ENCODE results near the gene TBC1D17. TPM values are rescaled to one million over a fixed set of nuclear protein-coding genes. Genes with fewer than 3 reads are reported as not detected.

Gene TBC1D17
- 10.6 and 14.2 TPM in 2 replicates for total RNA-seq

GRCh38 chr19:49877020-49877878 lies at the start of gene TBC1D17, which contains the start of gene AKT1S1:
TSS of gene TBC1D17 (plus strand) at chr19:49877702. CDS start at chr19:49877724, 22 bp downstream.
TSS of gene AKT1S1 (minus strand) at chr19:49877355. CDS start at chr19:49873295, 4,060 bp downstream.

GRCh38 chr19:49850487-49851342 lies 26.8 kb upstream of the TBC1D17 start, which contains the start of gene PTOV1:
TSS of gene PTOV1 (plus strand) at chr19:49851159.

GRCh38 chr19:49866933-49867782 lies 10.3 kb upstream of the TBC1D17 start, which contains the start of gene PNKP:
TSS of gene PNKP (minus strand) at chr19:49867576. CDS start at chr19:49867204, 372 bp downstream.

GRCh38 chr19:49896863-49897621 lies 19.5 kb downstream of the TBC1D17 start, which contains the start of gene IL4I1:
TSS of gene IL4I1 (minus strand) at chr19:49896887. CDS start at chr19:49896160, 727 bp downstream.

GRCh38 chr19:49929121-49929610 lies 51.7 kb downstream of the TBC1D17 start, which contains the start of the genes ATF5 and NUP62:
TSS of gene ATF5 (plus strand) at chr19:49929205. CDS start at chr19:49930851, 1,646 bp downstream.
TSS of gene NUP62 (minus strand) at chr19:49929504. CDS start at chr19:49909807, 19,697 bp downstream.

Small RNAs within 50 kb of the gene (small RNA-seq; reads per million reads assigned to genes)
- not detected for gene MIR4749

Other genes starting within 250 kb of the TBC1D17 start
- gene RRAS, start 237.6 kb upstream of the TBC1D17 start, total RNA-seq: 28.4 and 38.3 TPM in 2 replicates
- 13.1 and 15.2 TPM in 2 replicates for gene SCAF1, start 235.5 kb upstream of the TBC1D17 start, total RNA-seq
- 22.5 and 25.0 TPM in 2 replicates for gene IRF3, start 211.8 kb upstream of the TBC1D17 start, total RNA-seq
- 3.5 and 5.2 TPM in 2 replicates for gene BCL2L12, start 211.8 kb upstream of the TBC1D17 start, total RNA-seq
- 106 and 127 TPM in 2 replicates for gene PRMT1, start 200.4 kb upstream of the TBC1D17 start, total RNA-seq
- gene ADM5, start 188.1 kb upstream of the TBC1D17 start, total RNA-seq: 0.32 and 0.39 TPM in 2 replicates
- 16.8 and 21.6 TPM in 2 replicates for gene CPT1C, start 186.6 kb upstream of the TBC1D17 start, total RNA-seq
- gene TSKS, start 114.4 kb upstream of the TBC1D17 start, total RNA-seq: 0.13 and 0.32 TPM in 2 replicates
- 91.9 and 94.0 TPM in 2 replicates for gene AP2A1, start 110.7 kb upstream of the TBC1D17 start, total RNA-seq
- gene FUZ, start 64.4 kb upstream of the TBC1D17 start, total RNA-seq: 11.8 and 15.2 TPM in 2 replicates
- gene MED25, start 59.4 kb upstream of the TBC1D17 start, total RNA-seq: 18.8 and 21.6 TPM in 2 replicates
- 37.2 and 42.2 TPM in 2 replicates for gene PTOV1, start 26.5 kb upstream of the TBC1D17 start, total RNA-seq
- 28.5 and 32.5 TPM in 2 replicates for gene PNKP, start 10.1 kb upstream of the TBC1D17 start, total RNA-seq
- 10.9 and 14.0 TPM in 2 replicates for gene AKT1S1, start 347 bp upstream of the TBC1D17 start, total RNA-seq
- gene IL4I1, start 19.2 kb downstream of the TBC1D17 start, total RNA-seq: 0.65 and 1.6 TPM in 2 replicates
- gene ATF5, start 51.5 kb downstream of the TBC1D17 start, total RNA-seq: 9.1 and 11.5 TPM in 2 replicates
- 27.8 and 28.0 TPM in 2 replicates for gene NUP62, start 51.8 kb downstream of the TBC1D17 start, total RNA-seq
- not detected in 2 replicates for gene SIGLEC11, start 83.5 kb downstream of the TBC1D17 start, total RNA-seq
- 23.8 and 23.9 TPM in 2 replicates for gene VRK3, start 147.7 kb downstream of the TBC1D17 start, total RNA-seq
- 8.6 and 9.0 TPM in 2 replicates for gene ZNF473, start 148.3 kb downstream of the TBC1D17 start, total RNA-seq